ENCODE data around the gene CD300LG.
A peak's percentile ranks its signal among the peaks of the same experiment; 100 is the strongest.
"Not testable (repeated sequence)": the region's sequence is repeated elsewhere in the genome, so short reads cannot be mapped to it uniquely, and the experiment has no call there.

CD300LG gene

GRCh38 chr17:43856141-43856540 is 9.2 kb downstream of the CD300LG start:
- DNase-seq = no peak

DNA sequence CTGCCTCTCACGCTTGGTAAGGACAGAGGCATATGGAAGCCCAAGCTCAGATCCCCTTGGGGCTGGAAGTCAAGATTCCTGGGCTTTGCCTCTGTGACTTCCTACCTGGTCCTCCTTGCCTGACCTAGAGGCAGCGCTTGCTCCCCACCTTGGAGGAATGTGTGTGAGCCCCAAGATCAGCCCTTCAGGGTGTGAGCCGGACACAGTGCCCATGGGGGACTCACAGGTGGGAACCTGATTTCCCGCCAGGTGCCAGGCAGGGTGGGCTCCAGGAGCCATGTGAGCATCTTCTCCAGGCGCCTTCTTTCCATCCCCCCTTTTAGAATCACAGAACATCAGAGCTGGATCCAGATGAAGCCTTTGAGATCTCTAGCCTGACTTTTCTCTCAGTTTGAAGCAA is 10.2 kb downstream of the CD300LG start:
- DNase-seq = no peak

DNA sequence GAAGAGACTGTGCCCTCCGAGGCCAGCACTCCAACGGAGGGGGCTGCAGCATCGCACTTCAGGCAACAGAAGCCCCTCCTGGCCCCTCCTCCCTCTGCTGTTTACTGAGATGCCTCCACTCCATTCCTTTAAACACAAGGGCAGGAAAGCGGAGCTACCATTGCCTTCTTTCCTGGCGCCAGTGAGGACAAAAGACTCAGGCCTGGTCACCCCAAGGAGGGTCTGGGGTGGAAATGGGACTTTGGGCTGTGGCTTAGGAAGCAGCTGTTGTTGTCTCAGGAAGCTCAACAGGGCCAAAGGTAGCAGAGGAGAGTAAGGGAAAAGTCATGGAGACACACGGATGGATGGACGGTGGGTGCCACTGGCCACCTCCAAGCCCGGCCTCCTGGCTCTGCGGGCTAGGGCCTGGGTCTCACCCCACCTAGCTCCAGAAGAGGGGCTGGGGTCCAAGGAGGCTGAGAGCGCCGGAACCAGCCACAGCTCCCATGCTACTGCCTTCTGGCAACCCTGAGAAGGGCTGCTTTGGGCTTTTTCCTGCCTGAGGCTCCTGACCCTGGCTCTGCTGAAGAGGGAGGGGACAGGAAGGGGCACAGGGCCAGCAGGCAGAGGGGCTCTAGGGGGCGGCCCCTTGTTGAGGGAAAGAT is 11.1 kb downstream of the CD300LG start:
- DNase-seq = no peak

DNA sequence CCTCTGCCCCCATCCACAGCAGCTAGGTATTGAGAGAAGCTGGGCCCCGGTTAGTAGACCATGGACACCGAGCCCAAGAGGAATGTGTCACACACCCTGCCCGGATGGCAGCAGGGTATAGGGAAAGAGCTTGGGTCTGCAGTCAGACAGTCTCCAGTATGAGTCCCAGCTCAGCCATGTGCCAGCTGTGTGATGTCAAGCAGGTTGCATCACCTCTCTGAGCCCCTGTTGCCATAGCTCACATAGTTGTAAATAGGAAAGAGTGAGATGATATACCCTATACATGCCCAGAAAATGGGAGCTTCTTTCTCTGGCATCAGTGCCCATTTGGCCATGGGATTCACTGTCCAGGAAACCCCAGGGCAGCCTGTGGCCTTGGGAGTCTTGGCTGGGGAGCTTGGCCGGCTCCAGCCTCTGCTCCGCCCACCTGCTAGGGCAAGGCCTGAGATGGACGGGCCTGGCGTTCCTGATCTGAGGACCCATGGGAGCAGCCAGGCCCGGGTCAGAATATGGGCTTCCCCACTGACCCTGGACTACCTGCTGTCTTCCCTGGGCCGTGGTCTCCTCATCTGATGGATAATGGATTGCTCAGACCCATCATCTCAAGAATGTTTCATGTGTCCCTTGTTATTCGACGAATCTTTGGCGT is 13.2 kb downstream of the CD300LG start:
- no peak for DNase-seq

DNA sequence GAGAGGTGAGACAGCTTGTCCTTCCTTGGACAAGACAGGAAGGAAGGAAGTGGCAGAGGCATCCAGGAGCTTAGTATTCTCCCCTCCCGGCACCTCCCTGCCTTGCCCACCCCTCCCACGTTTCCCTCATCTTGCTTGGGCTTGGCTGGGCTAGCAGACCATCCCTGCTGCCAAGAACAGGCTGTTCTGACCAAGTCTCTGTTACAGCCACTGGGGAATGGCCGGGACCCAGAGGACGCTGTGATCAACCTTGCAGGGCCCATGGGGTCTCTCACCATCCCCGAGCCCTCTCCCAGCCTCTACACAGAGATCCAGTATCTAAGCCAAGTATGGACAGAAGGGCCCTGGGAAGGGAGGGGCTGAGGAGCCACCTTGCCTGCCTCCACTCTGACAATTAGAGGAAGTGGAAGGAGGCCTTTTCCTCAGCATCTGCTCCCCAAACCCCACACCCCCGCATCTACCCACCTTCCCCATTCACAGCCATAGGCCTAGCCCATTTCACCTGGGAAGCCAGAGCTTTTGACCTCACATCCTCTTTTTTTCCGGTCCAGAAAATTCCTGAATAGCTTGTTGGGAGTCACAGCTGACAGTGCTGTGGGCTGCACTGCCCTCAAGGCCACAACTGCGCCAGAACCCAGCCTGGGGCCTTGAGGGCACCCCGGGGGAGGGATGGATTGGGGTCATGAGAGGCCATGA is 14.1 kb downstream of the CD300LG start:
- DNase-seq = no peak

DNA sequence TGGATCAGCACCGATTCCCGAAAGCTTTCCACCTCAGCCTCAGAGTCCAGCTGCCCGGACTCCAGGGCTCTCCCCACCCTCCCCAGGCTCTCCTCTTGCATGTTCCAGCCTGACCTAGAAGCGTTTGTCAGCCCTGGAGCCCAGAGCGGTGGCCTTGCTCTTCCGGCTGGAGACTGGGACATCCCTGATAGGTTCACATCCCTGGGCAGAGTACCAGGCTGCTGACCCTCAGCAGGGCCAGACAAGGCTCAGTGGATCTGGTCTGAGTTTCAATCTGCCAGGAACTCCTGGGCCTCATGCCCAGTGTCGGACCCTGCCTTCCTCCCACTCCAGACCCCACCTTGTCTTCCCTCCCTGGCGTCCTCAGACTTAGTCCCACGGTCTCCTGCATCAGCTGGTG is 15.0 kb downstream of the CD300LG start:
- no peak for DNase-seq

DNA sequence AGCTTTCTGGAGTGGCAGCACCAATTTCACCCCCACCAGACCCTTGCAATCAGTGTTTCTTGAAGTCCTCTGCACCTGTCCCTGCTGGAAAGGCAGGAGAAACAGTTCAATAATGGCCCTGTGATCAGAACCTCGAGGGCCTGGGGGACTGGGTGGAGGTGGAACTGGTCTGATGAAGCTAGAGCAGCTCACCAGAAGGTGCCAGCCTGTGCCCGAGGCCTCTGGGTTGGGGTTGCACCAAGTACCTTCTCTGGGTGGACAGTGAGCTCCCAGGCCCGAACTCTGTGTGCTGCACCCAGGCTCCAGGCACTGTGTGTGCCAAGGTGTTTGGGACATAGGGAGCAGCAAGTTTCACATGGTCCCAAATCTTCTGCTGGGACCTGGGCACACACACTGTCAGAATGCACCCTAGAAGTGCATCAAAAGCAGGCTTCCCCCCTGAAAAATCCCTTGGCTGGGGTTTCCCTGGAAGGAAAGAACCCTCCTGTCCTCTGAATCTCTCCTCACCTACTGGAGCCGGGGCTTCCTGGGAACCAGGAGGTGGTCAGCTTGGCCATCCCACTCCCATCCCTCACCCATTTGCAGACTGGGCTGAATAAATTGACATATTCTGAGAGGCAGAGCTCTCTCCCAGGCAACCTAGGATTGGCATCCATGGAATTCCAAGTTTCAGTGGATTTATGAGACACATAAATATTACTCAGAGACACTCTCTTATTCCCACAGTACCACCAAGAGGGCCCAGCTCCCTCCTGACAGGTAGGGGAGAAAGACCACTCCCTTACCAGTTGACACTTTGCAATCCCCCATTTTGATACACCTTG is 17.4 kb downstream of the CD300LG start:
- DNase-seq = no peak

- DNase-seq = no peak
Observed at GRCh38 chr17:43868226-43868994, 21.4 kb downstream of the CD300LG start.

- DNase-seq = not testable (repeated sequence)
Observed at GRCh38 chr17:43869031-43869430, 22.1 kb downstream of the CD300LG start.

GRCh38 chr17:43871946-43872690 is 25.1 kb downstream of the CD300LG start:
- DNase-seq = no peak

DNA sequence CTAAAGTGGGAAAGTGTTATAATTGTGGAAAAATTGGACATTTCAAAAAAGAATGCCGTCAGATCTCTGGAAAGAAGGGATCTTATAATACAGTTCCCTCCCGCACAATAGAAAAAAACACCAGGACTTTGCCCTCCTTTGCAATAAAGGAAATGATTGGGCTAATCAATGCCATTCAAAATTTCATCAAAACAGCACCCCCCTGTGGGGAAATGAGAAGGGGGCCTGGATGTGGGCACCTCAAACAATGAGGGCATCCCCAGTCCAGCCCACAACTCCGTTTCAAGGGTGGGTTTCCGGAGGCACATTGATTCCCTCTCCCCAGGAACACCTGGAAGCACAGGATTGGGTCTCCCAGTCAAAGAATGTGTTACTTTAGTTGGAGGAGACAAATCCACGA is 26.1 kb downstream of the CD300LG start:
- no peak for DNase-seq

DNA sequence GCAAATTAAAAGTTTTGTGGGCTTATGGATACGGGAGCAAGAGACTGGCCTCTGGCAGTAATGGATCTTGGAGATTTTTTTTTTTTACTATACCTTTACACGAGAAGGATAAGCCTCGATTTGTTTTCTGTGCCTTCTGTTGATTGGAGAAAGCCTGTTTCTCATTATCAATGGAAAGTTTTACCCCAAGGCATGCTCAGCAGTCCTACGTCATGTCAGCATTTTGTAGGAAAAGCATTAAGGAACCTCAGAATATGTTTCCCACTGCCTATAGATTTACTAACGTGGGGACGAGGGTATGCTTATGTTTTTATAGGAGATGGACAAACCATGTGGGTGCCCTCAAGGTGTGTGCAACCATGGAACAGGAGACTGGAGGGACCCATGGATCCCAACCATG is 26.8 kb downstream of the CD300LG start:
- DNase-seq = no peak

DNA sequence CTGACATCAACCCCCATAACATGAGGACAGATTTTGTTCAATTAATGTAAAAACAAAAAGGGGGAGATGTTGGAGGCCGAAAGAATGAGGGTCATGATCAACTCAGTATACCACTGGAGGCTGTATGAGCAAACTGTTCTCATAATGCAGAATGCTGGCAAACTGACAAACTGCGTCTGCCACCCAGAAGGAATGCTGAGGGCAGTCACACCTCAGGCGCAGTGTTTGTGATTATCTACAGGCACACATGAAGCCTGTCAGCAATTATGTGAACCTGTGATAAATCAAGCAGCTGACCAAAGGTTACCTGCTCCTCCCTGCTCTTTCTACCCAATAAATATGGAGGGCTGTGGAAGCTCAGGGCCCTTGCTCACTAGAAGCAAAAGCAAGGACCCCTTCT is 27.3 kb downstream of the CD300LG start:
- no peak for DNase-seq

DNA sequence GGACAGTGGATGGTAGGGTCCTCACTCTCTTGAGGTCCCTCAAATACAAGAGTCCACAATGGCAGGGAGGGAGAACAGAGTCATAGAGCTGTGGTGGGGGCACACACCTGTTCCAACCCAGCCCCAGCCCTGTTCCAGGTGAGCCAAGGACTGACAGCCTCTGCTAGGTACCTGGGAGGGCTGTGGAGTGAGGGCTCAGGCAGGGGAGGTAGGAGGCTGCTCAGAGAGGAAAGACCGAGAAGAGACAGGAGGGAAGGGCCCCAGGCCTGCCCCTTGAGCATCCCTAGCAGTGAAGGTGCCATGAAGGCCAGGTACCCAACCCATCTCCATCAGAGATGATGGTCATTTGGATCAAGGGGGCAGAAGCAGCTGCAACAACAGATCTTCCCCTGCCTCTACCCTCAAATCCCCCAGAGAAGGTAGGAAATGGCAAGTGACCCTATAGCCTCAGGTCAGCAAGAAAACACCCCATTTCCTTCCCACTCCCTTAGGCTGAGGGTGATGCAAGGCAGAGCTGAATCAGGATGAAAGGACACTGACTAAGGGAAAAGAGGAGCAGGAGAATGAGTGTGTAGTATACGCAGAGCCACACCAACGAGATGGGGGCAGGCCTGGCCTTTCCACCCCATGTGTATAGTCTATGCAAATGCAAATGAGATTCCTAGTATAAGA is 28.6 kb downstream of the CD300LG start:
- DNase-seq = no peak

- DNase-seq = no peak
Observed at GRCh38 chr17:43877031-43877430, 30.1 kb downstream of the CD300LG start.

DNA sequence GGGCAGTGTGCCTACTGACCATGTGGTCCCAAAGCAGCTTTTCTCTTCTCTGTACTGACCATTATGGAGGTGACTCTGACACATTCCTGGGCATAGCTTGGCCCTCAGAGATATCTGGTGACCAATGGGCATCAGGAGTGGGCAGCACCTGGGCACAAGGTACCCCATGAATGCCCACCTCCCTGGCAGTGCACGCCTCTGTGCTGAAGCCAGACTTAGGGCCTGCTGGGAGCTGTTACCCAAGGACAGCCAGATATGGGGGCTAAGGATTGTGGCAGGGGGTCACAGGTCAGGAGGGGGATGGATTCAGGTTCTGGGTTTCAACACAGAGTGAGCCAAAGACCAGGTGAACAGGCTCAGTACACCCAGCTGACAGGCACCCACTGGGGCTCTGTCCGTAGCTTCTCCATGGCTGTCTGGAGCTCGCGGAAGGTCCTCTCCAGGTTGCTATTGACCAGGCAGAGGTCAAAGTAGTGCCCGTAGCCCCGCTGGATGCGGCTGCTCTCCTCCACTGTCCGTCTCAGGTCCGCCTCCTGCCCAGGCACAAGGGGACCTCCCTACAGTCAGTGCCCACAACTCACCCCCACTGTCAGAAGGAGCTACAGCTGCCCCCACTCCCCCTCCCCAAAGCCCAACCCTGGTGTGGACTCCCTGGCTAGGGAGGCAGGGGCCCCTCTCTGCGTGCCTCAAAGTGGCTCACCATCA is 30.6 kb downstream of the CD300LG start:
- no peak for DNase-seq

GRCh38 chr17:43878260-43879175 is 31.5 kb downstream of the CD300LG start:
- DNase-seq = peak; percentile 85

GRCh38 chr17:43879723-43880419 is 32.9 kb downstream of the CD300LG start:
- DNase-seq = no peak
